ENCODE measurements around the gene BRIP1. TPM values are rescaled to one million over a fixed set of nuclear protein-coding genes. Genes with fewer than 3 reads are reported as not detected.

BRIP1 gene
- total and polyA plus RNA-seq, 2 experiments from 2014 or later = 8.0 to 23.1 TPM

DNA sequence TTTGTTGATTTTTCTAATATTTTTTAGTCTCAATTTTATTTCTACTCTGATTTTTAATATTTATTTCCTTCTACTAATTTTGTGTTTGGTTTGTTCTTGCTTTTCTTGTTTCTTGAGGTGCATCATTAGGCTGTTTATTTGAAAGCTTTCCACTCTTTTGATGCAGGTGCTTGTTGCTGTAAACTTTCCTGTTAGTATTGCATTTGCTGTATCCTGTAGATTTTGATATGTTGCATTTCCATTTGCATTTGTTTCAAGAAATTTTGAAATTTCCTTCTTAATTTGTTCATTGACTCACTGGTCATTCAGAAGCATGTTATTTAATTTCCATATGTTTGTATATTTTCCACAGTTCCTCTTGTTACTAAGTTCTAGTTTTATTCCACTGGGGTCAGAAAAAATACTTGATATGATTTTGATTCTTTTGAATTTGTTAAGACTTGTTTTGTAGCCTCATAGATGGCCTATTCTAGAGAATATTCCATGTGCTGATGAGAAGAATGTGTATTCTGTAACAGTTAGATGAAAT lies 229.3 kb downstream of the BRIP1 start (continued):
- TF ChIP-seq, protein P1, sequence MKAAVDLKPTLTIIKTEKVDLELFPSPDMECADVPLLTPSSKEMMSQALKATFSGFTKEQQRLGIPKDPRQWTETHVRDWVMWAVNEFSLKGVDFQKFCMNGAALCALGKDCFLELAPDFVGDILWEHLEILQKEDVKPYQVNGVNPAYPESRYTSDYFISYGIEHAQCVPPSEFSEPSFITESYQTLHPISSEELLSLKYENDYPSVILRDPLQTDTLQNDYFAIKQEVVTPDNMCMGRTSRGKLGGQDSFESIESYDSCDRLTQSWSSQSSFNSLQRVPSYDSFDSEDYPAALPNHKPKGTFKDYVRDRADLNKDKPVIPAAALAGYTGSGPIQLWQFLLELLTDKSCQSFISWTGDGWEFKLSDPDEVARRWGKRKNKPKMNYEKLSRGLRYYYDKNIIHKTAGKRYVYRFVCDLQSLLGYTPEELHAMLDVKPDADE (IDR thresholded peaks at IDR 0.05) = no peak
- TF ChIP-seq NANOG (IDR thresholded peaks at IDR 0.05; ENCODE audit: borderline replicate concordance) (no peak), CREB1 (CRISPR knock-in tag; IDR thresholded peaks at IDR 0.05; ENCODE audit: low read depth) (no peak), ZNF331 (CRISPR knock-in tag; IDR thresholded peaks at IDR 0.05; ENCODE audit: low read depth) (no peak), ZNF114 (CRISPR knock-in tag; IDR thresholded peaks at IDR 0.05) (no peak), STAT1 (IDR thresholded peaks at IDR 0.05; ENCODE audit: unreplicated experiment) (no peak)
- TF ChIP-seq, protein P2, sequence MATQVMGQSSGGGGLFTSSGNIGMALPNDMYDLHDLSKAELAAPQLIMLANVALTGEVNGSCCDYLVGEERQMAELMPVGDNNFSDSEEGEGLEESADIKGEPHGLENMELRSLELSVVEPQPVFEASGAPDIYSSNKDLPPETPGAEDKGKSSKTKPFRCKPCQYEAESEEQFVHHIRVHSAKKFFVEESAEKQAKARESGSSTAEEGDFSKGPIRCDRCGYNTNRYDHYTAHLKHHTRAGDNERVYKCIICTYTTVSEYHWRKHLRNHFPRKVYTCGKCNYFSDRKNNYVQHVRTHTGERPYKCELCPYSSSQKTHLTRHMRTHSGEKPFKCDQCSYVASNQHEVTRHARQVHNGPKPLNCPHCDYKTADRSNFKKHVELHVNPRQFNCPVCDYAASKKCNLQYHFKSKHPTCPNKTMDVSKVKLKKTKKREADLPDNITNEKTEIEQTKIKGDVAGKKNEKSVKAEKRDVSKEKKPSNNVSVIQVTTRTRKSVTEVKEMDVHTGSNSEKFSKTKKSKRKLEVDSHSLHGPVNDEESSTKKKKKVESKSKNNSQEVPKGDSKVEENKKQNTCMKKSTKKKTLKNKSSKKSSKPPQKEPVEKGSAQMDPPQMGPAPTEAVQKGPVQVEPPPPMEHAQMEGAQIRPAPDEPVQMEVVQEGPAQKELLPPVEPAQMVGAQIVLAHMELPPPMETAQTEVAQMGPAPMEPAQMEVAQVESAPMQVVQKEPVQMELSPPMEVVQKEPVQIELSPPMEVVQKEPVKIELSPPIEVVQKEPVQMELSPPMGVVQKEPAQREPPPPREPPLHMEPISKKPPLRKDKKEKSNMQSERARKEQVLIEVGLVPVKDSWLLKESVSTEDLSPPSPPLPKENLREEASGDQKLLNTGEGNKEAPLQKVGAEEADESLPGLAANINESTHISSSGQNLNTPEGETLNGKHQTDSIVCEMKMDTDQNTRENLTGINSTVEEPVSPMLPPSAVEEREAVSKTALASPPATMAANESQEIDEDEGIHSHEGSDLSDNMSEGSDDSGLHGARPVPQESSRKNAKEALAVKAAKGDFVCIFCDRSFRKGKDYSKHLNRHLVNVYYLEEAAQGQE (IDR thresholded peaks at IDR 0.05; ENCODE audit: unreplicated experiment) = no peak

DNA sequence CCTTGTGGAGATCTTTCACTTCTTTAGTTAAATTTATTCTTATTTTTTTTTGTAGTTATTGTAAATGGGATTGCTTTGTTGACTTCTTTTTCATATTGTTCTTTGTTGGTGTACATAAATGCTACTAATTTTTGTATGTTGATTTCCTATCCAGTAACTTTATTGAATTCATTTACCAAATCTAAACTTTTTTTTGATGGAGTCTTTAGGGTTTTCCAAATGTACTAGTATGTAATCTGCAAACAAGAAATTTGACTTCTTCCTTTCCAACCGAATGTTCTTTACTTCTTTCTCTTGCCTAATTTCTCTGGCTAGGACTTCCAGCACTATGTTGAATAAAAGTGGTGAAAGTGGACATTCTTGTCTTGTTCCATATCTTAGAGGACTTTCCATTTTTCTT lies 230.5 kb downstream of the BRIP1 start:
- no peak overlapping the region for H3K4me3 ChIP-seq
- H3K27me3 ChIP-seq (ENCODE audit: insufficient read depth) = no peaks in the 10 kb centered on the region
- Mint-ChIP-seq H3K36me3 (ENCODE audit: low read depth) (no peaks in the 10 kb centered on the region), H3K4me1 (peaks cover 4% of the 10 kb centered on the region; the same call in 2 of the 3 replicates), H3K27me3 (ENCODE audit: insufficient read depth, low read depth, poor library complexity) (no peaks in the 10 kb centered on the region), H3K27ac (no peak overlapping the region), H3K4me3 (no peak overlapping the region), H3K9me3 (peaks cover 5% of the 10 kb centered on the region; the same call in 2 of the 3 replicates)
- peaks cover 5% of the 10 kb centered on the region for H3K4me1 ChIP-seq (ENCODE audit: insufficient read depth)
- H3K27ac ChIP-seq (ENCODE audit: low read depth) = no peak overlapping the region
- no peaks in the 10 kb centered on the region for H3K36me3 ChIP-seq (ENCODE audit: insufficient read depth)
- ATAC-seq (no peak), DNase-seq (ENCODE audit: low spot score) (no peak)
- H3K9me2 ChIP-seq (ENCODE audit: insufficient read depth) = no peaks in the 10 kb centered on the region
- no peaks in the 10 kb centered on the region for H3K79me2 ChIP-seq (replicated peaks; ENCODE audit: insufficient read depth)
- H2AFZ ChIP-seq = no peak overlapping the region
- H4K20me1 ChIP-seq (replicated peaks; ENCODE audit: insufficient read depth) = no peaks in the 10 kb centered on the region
- no peaks in the 10 kb centered on the region for H3F3A ChIP-seq (replicated peaks; ENCODE audit: low read depth)
- H3K4me2 ChIP-seq = no peak overlapping the region
- TF ChIP-seq NANOG (IDR thresholded peaks at IDR 0.05; ENCODE audit: borderline replicate concordance) (no peak), CREB1 (CRISPR knock-in tag; IDR thresholded peaks at IDR 0.05; ENCODE audit: low read depth) (no peak), ZNF114 (CRISPR knock-in tag; IDR thresholded peaks at IDR 0.05) (no peak), POLR2AphosphoS5 (IDR thresholded peaks at IDR 0.05; ENCODE audit: low read depth) (no peak), EZH2 (IDR thresholded peaks at IDR 0.05; ENCODE audit: low read depth, unreplicated experiment) (no peak)
- TF ChIP-seq, protein P3, sequence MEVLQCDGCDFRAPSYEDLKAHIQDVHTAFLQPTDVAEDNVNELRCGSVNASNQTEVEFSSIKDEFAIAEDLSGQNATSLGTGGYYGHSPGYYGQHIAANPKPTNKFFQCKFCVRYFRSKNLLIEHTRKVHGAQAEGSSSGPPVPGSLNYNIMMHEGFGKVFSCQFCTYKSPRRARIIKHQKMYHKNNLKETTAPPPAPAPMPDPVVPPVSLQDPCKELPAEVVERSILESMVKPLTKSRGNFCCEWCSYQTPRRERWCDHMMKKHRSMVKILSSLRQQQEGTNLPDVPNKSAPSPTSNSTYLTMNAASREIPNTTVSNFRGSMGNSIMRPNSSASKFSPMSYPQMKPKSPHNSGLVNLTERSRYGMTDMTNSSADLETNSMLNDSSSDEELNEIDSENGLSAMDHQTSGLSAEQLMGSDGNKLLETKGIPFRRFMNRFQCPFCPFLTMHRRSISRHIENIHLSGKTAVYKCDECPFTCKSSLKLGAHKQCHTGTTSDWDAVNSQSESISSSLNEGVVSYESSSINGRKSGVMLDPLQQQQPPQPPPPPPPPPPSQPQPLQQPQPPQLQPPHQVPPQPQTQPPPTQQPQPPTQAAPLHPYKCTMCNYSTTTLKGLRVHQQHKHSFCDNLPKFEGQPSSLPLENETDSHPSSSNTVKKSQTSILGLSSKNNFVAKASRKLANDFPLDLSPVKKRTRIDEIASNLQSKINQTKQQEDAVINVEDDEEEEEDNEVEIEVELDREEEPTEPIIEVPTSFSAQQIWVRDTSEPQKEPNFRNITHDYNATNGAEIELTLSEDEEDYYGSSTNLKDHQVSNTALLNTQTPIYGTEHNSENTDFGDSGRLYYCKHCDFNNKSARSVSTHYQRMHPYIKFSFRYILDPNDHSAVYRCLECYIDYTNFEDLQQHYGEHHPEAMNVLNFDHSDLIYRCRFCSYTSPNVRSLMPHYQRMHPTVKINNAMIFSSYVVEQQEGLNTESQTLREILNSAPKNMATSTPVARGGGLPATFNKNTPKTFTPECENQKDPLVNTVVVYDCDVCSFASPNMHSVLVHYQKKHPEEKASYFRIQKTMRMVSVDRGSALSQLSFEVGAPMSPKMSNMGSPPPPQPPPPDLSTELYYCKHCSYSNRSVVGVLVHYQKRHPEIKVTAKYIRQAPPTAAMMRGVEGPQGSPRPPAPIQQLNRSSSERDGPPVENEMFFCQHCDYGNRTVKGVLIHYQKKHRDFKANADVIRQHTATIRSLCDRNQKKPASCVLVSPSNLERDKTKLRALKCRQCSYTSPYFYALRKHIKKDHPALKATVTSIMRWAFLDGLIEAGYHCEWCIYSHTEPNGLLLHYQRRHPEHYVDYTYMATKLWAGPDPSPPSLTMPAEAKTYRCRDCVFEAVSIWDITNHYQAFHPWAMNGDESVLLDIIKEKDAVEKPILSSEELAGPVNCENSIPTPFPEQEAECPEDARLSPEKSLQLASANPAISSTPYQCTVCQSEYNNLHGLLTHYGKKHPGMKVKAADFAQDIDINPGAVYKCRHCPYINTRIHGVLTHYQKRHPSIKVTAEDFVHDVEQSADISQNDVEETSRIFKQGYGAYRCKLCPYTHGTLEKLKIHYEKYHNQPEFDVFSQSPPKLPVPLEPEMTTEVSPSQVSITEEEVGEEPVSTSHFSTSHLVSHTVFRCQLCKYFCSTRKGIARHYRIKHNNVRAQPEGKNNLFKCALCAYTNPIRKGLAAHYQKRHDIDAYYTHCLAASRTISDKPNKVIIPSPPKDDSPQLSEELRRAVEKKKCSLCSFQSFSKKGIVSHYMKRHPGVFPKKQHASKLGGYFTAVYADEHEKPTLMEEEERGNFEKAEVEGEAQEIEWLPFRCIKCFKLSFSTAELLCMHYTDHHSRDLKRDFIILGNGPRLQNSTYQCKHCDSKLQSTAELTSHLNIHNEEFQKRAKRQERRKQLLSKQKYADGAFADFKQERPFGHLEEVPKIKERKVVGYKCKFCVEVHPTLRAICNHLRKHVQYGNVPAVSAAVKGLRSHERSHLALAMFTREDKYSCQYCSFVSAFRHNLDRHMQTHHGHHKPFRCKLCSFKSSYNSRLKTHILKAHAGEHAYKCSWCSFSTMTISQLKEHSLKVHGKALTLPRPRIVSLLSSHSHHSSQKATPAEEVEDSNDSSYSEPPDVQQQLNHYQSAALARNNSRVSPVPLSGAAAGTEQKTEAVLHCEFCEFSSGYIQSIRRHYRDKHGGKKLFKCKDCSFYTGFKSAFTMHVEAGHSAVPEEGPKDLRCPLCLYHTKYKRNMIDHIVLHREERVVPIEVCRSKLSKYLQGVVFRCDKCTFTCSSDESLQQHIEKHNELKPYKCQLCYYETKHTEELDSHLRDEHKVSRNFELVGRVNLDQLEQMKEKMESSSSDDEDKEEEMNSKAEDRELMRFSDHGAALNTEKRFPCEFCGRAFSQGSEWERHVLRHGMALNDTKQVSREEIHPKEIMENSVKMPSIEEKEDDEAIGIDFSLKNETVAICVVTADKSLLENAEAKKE (CRISPR knock-in tag; IDR thresholded peaks at IDR 0.05) = no peak
- TF ChIP-seq, protein P4, sequence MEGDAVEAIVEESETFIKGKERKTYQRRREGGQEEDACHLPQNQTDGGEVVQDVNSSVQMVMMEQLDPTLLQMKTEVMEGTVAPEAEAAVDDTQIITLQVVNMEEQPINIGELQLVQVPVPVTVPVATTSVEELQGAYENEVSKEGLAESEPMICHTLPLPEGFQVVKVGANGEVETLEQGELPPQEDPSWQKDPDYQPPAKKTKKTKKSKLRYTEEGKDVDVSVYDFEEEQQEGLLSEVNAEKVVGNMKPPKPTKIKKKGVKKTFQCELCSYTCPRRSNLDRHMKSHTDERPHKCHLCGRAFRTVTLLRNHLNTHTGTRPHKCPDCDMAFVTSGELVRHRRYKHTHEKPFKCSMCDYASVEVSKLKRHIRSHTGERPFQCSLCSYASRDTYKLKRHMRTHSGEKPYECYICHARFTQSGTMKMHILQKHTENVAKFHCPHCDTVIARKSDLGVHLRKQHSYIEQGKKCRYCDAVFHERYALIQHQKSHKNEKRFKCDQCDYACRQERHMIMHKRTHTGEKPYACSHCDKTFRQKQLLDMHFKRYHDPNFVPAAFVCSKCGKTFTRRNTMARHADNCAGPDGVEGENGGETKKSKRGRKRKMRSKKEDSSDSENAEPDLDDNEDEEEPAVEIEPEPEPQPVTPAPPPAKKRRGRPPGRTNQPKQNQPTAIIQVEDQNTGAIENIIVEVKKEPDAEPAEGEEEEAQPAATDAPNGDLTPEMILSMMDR (conservative IDR thresholded peaks at IDR 0.05; ENCODE audit: low read depth in 2 of 2) = no peak

Measured in GM23338 (cell line).